HG02885 (cell line): Measurements from ENCODE around the gene TST.

ENCODE experiments used
- ATAC-seq: cut with Tn5 transposase; IDR thresholded peaks from one replicate; pipeline ENCODE4 v1.9.1; 2021; ENCODE audit warnings: mild to moderate bottlenecking; ENCODE audit not compliant: unreplicated experiment, poor library complexity

Gene TST

DNA sequence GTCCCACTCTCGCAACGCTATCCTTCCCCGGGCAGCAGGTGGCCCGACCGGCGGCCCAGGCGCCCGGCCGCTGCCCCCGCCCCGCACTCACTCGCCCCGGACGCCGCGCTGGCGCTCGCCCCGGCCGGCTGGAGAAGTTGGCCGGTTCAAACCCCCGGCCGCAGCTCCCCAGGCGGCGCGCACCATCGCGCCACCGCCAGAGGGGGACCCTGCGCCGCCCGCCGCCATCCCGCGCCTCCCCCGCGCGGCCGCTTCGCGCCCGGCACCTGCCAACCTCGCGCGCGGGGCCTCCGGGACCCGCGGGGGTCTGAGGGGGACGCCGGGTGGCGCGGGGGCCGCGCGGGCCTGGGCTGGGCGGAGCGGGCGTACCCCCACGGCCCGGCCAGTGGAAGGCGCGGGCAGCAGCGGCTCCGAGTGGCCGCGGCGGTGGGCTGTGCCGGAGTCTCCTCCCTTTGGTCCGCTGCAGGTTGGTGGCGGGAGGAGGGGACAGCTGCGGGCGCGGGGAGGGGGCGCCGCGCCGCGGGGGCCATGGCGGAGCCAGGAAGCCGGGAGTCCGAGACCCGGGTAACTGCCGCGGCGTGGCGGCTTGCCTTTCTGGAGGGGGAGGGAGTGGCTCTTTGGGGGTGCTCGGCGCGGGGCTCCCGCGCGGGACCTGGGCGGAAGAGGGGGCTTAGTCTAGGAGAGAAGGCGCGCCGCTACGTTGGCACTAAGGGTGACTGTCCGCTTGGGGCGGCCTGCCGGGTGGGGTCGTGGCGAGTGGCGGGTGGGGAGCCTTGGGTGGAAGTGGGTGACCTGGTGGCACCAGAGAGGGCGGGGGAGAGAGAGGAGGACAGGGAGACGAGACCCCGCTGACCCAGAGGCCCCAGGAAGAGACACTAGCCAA, at the start of gene TST, which contains the start of gene MPST:
TSS of gene TST (minus strand) at position 139 of the 883 bp plus-strand sequence. CDS start 715 bp downstream, outside the sequence.
TSS of gene MPST (plus strand) at position 434 of the 883 bp plus-strand sequence. CDS start at position 529, 95 bp downstream.
- ATAC-seq, result peak; percentile 80

DNA sequence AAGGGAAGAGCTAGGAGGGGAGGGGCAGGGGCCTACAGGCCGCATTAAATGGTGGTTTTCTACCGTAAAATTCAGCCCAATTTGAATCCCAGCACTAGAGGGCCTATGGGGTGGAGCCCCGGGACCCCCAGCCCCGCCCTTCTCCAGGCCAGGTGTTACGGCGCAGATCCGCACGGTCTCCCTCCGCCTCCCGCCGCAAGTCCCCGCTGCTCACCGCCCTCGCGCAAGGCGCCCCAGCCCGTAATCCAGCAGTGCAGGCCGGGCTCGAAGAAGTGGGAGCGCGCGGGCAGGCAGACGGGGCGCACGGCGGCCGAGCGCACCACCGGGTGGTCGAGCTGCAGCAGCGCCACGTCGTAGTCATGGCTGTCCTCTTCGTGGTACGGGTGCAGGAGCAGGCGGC, 49.6 kb upstream of the TST start:
- no peak for ATAC-seq

DNA sequence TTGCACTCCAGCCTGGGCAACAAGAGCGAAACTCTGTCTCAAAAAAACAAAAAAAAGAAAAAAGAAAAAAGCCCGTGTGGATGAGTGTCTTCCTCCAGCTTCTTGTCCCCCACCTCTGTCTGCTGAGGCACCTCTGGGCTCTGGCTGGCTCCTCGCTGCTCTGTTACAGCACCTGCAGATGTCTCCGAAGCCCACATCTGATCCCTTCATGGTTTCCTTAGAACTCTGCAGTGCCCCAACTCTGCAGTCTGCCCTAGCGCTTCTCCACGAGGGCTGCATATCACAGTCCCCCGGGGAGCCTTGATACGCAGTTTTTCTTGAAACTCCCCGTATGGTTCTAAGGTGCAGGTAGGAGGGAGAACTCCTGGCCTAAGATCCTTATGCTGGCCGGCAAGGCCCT, 48.2 kb upstream of the TST start:
- ATAC-seq, result no peak

DNA sequence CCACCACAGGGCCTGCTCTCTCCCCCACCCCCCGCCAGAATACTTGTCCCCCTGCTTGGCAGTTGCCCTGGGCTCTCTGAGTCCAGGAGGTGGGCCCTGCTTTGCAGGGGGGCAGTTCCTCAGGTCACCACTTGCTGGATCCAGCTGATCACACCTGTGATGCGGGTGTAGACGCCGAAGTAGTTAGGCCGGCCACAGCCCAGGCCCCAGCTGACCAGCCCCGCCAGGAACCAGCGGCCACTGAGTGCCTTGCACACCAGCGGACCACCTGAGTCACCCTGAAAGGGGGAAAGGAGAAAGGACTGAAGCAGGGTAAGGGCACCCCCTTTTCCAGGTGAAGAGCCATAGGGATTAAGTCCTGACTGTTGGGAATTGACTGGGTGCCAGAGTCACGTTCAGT, 46.7 kb upstream of the TST start:
- ATAC-seq, result no peak

DNA sequence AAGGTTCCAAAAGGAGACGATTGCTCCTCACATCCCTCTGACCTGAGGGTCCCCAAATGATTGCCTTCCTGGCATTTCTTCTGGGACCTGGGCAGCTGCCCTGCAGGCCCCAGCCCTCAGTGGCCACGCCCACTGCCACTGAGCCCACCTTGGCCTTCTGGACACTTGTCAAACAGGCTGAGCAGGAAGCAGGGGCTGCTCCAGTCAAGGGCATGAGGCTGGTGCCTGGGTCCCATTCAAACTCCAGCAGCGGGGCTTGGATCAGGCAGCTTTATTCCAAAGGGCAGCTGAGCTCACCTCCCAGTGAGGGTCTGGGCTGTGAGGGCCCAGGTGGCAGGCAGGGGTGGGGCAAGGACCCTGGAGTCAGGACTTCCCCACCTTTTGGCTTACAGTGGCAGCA, 45.9 kb upstream of the TST start:
- no peak for ATAC-seq

DNA sequence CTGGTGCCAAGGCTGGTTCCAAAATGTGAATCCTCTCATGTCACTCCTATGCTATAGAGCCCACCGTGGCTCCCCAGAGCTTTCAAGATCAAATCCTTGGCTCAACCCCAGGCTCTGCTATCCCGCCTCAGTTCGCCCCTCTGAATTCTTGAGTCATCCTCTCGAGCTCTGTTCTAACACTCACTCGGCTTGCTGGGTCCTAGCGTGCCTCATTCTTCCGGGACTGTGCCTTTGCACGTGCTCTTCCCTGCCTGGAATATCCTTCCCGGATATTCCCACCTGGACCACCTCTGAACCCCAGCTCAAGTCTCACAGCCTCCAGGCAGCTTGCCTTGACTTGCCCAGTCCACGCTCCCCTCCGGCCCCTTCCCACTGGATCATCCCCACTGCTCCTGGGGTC, 45.3 kb upstream of the TST start:
- no peak for ATAC-seq

DNA sequence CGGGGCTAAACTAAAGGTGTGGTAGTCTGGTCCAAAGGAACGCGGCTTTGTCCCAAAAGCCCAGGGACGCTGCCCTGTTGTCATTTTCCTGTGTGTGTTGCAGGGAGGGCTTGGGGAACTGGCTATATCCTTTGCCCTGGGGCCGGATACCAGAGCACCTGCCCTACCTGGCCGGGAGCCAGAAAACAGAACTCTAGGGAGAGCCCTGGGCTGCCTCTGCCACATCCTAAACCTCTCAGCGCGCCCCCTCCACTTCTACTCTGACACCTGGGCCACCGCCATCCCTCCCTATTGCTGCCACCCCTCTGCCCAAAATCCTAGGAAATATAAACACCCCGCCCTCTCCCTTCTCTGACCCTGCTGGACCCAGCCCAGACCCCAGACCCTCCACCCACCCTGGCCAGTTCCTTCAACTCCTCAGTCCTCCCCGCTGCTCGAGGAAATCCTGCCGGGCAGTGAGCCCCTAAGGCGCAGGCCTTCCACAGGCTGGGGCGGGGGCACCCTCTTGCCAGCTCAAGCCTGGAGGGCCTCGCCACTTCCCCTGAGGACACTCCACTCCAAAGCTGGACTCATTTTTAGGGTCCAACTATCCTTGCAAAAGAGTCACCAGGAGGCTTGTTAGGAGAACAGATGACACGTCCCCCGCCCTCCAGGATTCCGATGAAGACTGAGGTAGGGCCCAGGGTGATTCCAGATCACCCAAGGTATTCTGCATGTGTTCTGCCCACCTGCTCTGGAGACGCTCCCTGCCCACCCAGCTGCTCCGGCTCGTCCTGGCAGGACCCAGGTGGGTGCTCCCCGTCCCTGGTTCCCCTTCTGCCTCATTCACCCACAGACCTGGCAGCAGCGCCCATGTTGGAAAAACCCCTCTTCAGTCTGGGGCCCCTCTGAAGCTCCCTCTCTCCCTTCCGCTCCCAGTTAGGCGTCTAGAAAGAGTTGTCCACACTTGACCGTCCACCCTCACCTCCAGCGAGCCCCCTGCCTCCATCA, 44.5 kb upstream of the TST start:
- no peak for ATAC-seq

DNA sequence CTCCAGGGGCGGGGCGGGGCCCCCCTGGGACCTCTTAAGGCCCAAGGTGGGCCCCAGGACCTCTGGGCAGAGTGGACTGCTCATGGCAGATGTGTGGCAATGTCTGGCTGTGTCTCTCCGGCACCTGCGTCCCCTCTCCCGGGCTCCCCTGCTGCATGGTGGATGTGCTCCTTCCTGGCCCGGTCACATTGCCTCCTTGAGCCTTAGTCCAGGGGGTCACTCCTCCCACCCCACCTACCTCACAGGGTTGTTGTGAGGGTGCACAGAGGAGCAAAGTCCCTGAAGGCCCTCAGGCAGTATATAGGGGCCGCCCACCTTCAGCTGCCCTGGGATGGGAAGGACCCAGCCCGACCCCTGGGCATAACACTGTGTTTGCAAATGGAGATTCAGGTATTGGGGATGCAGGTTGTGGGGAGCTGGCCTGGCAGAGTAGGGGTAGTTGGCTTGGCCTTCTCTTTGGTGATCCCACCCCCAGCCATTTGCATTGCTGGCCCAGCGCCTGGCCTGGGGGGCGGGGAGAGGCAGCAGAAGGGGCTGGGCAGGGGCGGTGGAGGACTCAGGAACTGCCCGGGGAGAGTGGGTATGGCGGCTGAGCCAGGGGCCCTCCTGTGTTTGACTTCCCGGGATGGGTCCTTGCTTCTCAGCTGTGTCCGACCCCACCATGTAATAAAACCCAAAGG, 43.6 kb upstream of the TST start:
- ATAC-seq, result no peak

DNA sequence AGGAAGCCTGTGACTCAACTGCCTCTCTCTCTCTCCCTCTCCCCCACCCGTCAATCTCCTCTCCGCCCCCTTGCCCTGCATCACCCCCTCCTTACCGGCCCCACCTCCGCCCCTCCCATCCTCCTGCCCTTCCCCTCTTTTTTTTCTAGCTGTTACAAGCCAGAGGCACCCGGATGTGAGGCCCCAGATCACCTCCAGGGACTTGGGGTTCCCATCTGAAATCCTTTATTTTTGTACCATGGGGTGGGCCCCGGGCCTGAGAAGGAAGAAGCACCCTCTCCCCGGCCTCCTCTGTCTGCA, 43.1 kb upstream of the TST start:
- no peak for ATAC-seq

DNA sequence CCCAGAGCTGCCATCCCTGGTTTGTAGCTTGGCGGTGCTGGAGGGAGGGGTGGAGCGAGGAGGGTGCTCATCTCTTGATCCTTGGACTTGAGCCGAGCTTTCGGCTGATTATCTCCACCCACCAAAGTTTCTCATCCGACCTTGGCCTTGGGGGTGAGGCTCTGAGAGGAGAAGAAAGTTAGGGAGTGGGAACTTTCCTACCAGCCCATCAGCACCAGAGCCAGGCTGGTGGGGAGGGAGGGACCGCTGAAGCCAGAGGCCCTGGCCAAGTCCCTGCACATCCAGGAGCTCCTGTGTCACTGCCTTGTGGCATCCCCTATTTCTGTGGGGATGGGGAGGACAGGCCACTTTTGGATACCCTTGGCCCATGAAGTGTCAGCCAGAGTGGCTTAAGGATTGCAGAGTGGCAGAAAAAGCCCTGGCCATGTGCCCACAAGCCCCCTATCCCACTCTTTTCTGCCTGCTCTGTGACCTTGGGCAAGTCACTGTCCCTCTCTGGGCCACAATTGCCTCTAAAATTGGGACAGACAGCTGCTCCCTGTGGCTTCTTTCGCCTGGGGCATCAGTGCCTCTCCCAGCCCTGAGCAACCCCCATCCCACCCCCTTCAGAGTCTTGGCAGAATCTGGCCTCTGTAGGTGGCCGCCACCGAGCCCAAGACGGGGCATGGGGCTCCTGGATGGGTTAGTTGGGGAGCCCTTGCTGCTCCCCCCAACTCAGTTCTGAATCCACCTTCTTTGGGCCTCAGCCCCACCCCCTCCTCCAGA, 42.5 kb upstream of the TST start:
- ATAC-seq, result no peak

DNA sequence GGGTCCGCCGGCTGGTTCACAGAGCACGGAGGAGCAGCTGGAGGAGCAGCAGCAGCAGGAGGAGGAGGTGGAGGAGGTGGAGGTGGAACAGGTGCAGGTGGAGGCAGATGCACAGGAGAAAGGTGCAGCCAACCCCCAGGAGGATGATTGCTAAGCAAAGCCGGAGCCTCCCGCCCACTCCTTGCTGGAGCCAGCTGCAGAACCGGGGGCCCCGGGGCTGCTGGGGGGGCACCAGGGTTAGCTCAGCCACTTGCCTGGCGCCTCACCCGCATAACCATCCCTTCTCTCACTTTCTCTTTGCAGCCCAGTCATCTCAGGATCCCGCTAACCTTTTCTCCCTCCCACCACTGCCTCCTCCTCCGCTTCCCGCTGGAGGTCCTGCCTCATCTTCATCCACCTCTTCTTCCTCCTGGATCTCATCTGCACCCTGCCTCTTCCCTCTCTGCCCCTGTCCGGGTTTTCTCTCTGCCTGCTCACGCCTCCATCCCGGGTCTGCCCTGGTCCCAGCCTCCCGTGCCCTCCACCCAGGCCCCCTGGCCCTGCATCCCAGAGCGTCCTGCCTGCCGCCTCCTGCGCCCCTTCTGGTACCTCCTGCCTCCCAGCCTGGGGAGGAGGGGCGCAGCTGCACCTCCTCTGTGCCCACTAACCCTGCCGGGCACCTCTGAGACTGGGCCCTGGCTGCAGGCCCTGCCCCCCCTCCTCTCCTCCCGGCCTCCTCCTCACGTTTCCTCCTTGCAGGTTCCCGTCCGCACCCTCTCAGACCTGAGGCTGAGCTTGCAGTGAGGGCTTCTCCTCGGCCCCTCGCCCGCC, 41.8 kb upstream of the TST start:
- ATAC-seq, result no peak

DNA sequence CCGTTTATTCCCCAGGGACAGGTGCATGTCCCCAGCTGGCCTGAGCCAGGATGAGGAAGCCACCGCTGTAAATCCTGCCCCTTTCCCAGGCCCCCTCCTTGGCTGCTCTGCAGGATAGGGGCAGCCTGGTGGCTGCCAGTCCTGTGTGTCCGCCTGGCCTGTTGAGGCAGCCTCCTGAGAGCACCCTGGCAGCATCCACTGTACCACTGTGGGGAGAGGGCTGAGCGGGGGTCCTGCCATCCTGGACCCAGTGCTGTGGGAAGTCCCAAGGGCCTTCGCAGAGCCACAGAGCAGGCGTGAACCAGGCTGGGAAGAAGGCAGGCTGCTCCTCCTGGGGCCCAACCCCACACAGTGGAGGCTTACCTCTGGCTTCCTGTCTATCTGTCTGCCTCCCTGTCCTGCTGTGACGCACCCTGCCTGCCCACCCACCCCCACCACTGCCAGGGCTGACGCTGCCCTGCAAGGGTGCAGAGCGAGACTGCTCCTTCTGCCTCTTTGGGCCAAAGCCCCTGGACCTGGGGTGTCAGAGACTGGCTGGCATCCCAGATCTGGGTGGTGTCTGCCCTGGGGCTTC, 40.7 kb upstream of the TST start:
- ATAC-seq, result no peak

DNA sequence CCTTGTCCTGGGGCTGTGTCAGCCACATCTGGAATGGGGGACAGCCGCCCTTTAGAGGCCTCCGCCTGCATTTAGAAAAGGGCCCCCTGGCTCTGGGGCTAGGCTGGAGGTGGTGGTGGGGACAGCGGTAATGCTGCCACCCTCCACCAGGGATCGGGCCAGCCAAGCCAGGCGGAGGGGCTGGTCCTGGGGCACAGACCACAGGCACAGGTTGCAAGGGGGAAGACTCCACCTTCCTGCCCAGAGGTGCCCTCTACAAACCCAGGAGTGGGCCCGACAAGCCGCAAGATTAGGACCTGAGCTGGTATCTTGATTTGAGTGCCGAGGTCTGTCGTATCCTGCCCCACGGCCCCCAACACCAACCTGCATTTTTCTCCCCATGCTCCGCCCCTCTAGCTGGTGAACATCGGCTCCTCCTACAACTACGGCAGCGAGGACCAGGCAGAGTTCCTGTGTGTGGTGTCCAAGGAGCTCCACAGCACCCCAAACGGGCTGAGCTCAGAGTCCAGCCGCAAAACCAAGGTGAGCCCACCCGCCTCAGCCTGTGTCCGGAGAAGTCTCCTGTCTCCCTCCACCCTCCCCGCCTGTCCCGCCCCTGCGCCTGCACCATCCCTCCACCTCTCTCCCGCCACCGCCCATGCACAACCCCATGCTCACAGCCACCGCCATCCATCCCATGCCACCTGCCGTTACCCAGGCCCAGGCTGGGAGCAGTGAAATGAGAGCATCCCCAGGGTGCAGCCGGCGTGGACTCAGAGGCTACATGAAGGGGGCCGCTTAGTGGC, 39.9 kb upstream of the TST start:
- no peak for ATAC-seq

DNA sequence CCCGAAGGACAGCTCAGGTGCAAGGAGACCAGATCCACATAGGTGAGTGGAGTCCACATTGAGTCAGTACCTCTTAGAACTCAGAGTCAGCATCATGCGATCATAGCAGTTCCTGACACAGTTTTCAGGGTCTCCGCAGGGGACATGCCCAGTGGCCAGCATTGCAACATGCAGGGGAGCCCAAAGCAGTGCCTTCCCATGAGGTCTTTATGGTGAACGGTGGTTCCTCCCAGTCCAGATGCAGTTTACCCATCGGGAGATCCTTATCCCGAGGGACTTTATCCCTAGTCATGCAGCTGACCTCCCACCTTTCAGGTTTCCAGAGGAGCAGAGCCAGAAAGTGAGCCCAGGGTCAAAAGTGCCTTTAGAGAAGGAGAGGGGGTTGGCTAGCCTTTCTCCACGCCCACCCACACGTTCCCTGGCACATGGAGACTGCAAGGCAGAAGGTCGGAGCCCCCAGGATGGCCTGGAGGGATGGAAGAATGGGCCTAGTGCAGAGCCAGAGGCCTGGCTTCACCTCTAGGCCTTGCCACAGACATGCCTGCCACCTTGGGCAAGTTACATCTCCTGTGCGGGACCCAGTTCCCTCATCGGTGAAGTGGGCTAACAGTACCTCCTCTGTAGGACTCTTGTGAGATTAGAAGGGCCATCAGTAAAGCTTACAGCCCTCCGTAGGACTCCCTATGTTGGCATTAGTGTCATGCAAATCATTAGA, 38.7 kb upstream of the TST start:
- ATAC-seq, result no peak

DNA sequence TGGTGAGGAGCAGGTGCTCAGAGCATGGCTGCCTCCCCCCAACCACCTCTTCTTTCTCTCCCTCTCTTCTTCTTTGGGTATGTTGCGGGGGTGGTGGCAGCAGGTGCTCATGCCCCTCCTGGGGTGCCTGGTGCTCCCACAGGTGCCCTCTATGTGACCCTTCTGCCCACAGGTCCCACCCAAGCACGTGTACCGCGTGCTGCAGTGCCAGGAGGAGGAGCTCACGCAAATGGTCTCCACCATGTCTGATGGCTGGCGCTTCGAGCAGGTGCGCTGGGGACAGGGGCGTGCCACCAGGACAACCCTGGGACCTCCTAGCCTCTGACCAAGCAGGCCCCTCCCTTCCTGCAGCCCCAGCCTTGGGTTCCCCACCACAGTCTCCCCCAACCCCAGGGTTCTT, 38.0 kb upstream of the TST start:
- ATAC-seq, result no peak

DNA sequence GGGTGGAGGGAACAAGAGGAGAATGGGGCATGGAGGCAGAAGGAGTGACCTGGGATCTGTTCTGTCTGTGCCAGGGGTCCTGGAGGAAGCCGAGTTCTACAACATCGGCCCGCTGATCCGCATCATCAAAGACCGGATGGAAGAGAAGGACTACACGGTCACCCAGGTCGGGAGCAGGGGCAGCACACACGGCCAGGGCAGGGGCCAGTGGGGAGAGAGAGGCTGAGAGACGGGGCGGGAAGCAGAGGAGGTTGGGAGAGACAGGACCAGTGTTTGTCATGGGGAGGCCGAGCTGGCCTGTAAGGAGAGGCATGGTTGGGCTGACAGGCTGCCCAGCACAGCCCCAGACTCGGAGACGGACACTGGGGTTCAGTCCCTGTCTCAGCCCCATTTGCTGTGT, 37.0 kb upstream of the TST start:
- ATAC-seq, result no peak

DNA sequence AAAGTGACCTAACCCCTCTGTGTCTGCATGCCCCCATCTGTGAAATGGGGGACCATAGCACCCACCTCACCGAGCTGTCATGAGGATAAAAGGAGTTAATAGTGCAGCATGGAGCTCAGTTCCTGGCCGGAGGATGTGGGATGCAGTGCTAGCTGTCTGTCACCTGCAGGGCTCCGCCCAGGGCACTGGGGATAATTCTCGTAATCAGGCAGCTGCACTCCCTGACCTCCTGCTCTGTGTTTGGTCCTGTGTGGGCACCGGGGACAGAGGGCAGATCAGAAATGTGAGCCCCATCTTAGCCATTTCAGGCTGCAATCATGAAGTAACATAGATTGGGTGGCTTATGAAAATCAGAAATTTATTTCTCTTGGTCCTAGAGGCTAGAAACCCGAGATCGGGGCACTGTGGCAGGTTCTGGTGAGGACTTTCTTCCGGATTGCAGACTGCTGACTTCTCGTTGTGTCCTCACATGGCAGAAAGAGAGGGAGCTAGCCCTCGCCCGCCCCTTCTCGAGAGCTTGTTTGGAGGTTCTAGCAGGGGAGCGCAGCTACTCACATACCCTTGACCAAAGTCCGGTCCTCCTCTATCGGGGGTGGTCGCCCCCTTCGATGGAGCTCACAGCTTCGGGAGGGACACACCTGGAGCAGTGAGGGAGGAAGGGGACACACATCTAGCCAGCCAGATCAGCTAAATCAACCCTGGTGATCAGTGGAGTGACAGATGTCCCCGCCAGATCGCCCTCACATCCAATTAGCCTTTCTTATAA, 35.5 kb upstream of the TST start:
- no peak for ATAC-seq
